Measurements from ENCODE around the gene HELZ2. TPM values are rescaled to one million over a fixed set of nuclear protein-coding genes. Genes with fewer than 3 reads are reported as not detected.

Gene HELZ2
- total RNA-seq, 1 experiment from 2014 or later = 205 TPM

DNA sequence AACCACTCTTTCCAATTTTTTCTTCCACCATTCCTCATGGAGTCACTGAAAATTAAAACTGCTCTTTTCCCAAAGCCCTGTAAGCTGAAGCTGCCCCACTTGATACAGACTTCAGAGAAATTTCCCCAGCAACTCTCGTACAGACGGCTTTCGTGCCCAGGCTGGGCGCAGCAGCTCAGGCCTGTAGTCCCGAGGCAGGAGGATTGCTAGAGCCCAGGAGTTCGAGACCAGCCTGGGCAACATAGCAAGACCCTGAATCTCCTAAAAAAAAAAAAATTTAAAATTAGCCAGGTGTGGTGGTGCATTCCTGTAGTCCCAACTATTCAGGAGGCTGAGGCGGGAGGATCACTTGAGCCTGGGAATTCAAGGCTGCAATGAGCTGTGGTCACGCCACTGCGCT is 46.9 kb downstream of the HELZ2 start:
- no peak for DNase-seq (ENCODE audit: low read depth)

DNA sequence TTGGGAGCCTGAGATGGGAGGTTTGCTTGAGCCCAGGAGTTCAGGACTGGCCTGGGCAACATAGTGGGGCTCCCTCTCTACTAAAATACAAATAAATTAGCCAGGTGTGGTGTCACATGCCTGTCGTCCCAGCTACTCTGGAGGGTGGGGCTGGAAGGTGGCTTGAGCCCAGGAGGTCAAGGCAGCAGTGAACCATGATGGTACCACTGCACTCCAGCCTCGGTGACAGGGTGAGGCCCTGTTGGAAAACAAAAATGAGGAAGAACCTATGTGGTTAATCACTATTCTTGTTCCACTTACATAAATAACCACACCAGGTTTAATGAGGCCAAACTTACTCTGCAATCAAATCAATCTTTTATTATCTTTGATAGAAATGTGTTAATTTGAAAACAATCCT is 48.1 kb downstream of the HELZ2 start:
- DNase-seq (ENCODE audit: low read depth) = no peak

DNA sequence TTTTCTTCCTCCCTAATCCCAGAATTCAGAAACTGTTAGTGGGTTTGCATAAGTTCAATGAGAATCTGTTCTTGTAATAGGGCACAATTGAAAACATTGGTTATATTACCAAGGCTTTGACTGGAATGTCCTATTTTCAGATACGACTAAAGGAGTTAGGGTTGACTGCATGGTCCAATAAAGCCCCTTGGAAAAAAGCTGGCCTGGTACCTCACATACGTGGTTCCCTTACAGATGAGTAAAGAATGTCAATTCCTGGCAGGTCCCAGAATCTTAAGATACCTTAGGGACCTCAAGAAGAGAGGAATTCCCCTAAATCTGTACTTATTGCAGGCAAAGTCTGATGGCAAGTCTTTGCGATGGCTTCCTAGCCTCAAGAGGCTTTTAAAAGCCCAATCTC is 48.9 kb downstream of the HELZ2 start:
- DNase-seq (ENCODE audit: low read depth) = no peak

Other genes starting within 250 kb of the HELZ2 start
- gene CHRNA4, start 212.9 kb downstream of the HELZ2 start, total RNA-seq (2014; rRNA removed; shearing (Covaris generic)) = not detected in 2 replicates
- not detected in 2 replicates for gene KCNQ2, start 101.6 kb downstream of the HELZ2 start, total RNA-seq (2014; rRNA removed; shearing (Covaris generic))
- gene EEF1A2, start 75.2 kb downstream of the HELZ2 start, total RNA-seq (2014; rRNA removed; shearing (Covaris generic)) = 154 and 260 TPM in 2 replicates
- 263 and 328 TPM in 2 replicates for gene PPDPF, start 53.5 kb downstream of the HELZ2 start, total RNA-seq (2014; rRNA removed; shearing (Covaris generic))
- not detected in 2 replicates for gene PTK6, start 36.9 kb downstream of the HELZ2 start, total RNA-seq (2014; rRNA removed; shearing (Covaris generic))
- gene SRMS, start 26.5 kb downstream of the HELZ2 start, total RNA-seq (2014; rRNA removed; shearing (Covaris generic)) = not detected in 2 replicates
- not detected in 2 replicates for gene FNDC11, start 20.1 kb downstream of the HELZ2 start, total RNA-seq (2014; rRNA removed; shearing (Covaris generic))
- 9.6 and 19.6 TPM in 2 replicates for gene GMEB2, start 52.9 kb upstream of the HELZ2 start, total RNA-seq (2014; rRNA removed; shearing (Covaris generic))
- gene STMN3, start 79.2 kb upstream of the HELZ2 start, total RNA-seq (2014; rRNA removed; shearing (Covaris generic)) = 0.89 and 2.6 TPM in 2 replicates
- 4.0 and 9.9 TPM in 2 replicates for gene RTEL1, start 84.1 kb upstream of the HELZ2 start, total RNA-seq (2014; rRNA removed; shearing (Covaris generic))
- 1.9 TPM in 1 of 2 replicates, not detected in the other for gene TNFRSF6B, start 122.4 kb upstream of the HELZ2 start, total RNA-seq (2014; rRNA removed; shearing (Covaris generic))
- 29.1 and 56.3 TPM in 2 replicates for gene ARFRP1, start 133.7 kb upstream of the HELZ2 start, total RNA-seq (2014; rRNA removed; shearing (Covaris generic))
- gene ZGPAT, start 133.8 kb upstream of the HELZ2 start, total RNA-seq (2014; rRNA removed; shearing (Covaris generic)) = 24.2 and 25.7 TPM in 2 replicates
- gene LIME1, start 162.4 kb upstream of the HELZ2 start, total RNA-seq (2014; rRNA removed; shearing (Covaris generic)) = 0.12 and 4.4 TPM in 2 replicates
- 36.9 and 59.3 TPM in 2 replicates for gene SLC2A4RG, start 165.5 kb upstream of the HELZ2 start, total RNA-seq (2014; rRNA removed; shearing (Covaris generic))